ENCODE data around the gene ABCA4. TPM values are rescaled to one million over a fixed set of nuclear protein-coding genes. Genes with fewer than 3 reads are reported as not detected.

ABCA4 gene
- total RNA-seq, 5 donors from 2014 or later (not counting 1 experiment from before 2014, with no cell fraction given): not detected

- ChIA-PET CTCF (no interaction called here), POLR2A (no interaction called here)
- Histone ChIP-seq H3K27me3 (replicated peaks in 1 of 2; ENCODE audit: control insufficient read depth in 2 of 2, extremely low read depth in 1 of 2, insufficient read depth in 2 of 2, low read length in 1 of 2) (peaks cover 3 to 28% of the 10 kb centered on the region in 2 experiments), H3K9me3 (no peaks in the 10 kb centered on the region), H3K36me3 (ENCODE audit: control insufficient read depth in 2 of 2, extremely low read depth in 1 of 2, insufficient read depth in 1 of 2, low read length in 1 of 2) (no peaks in the 10 kb centered on the region), H3K4me3 (ENCODE audit: control insufficient read depth in 1 of 2, extremely low read depth in 1 of 2, low read length in 1 of 2) (no peak overlapping the region), H3K4me1 (ENCODE audit: control insufficient read depth in 1 of 2, extremely low read depth in 1 of 2, insufficient read depth in 2 of 2, low read length in 2 of 2) (peaks cover 3 to 5% of the 10 kb centered on the region in 2 experiments), H3K27ac (ENCODE audit: low read length) (no peak overlapping the region)
- Mint-ChIP-seq H3K4me1 (peaks cover 0 to 9% (median 5%) of the 10 kb centered on the region in 3 donors), H3K4me3 (no peak overlapping the region), H3K27ac (no peak overlapping the region), H3K9me3 (no peaks in the 10 kb centered on the region), H3K27me3 (peaks cover 18 to 22% of the 10 kb centered on the region in 2 donors), H3K36me3 (no peaks in the 10 kb centered on the region)
- no peak for ATAC-seq (replicated peaks in 1 of 4)
- WGBS (ENCODE audit: insufficient coverage): 60% methylated on average over 12 of the region's 15 CpGs
- DNase-seq: no peak
Observed at GRCh38 chr1:94101613-94102525, 19.1 kb downstream of the ABCA4 start.

DNA sequence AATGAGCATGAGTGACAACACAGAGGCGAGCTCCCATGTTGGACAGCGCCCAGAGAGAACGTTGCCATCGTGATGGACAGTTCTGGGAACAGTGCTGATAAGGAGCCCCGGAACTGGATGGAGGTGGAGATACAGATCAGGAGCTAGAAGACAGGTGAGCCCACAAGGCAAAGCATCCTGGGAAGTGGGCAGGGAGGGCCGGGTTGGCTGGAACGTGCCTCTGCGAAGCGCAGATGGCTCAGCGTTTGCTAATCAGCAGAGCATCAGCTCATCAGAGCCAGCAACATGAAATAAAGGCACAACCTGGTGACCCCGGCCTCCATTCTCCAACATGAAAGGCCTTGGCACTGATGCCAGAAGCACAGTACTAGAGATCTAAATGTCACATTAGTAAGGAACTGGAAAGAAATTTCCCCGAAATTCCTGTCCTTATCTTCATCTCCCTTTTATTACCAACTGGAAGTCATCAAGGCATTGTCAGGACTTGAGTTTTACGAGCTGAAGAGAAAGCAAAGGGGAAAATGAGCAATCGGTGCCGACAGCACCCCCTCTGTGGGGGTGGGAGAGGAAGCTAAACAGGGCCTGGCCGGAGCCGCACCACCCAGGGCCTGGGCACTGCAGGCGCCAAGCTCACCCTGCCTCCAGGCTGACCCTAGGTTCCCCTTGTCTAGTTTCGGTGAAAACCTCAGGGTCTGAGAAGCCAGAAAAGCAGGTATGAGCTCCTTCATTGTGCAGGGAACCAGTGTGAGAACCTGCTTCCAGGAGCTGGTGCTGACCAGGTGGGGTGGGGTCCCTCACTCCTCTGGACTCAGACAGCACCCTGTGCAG is 19.9 kb downstream of the ABCA4 start:
- 91% methylated on average over 15 of the region's 19 CpGs for WGBS (ENCODE audit: insufficient coverage)
- POLR2A ChIA-PET: no interaction called here
- Mint-ChIP-seq H3K9me3 (no peaks in the 10 kb centered on the region), H3K27ac (no peak overlapping the region), H3K36me3 (no peaks in the 10 kb centered on the region), H3K4me1 (peaks cover 0 to 9% (median 2%) of the 10 kb centered on the region in 3 donors), H3K27me3 (peaks cover 18 to 21% of the 10 kb centered on the region in 2 donors), H3K4me3 (no peak overlapping the region)
- ATAC-seq (replicated peaks in 1 of 4) (no peak), DNase-seq (no peak)
- H3K27ac ChIP-seq (ENCODE audit: low read length): no peak overlapping the region
- no peak overlapping the region for H3K4me3 ChIP-seq (ENCODE audit: control insufficient read depth in 1 of 2, extremely low read depth in 1 of 2, low read length in 1 of 2)
- CTCF ChIA-PET: no interaction called here
- peaks cover 3 to 5% of the 10 kb centered on the region in 2 experiments for H3K4me1 ChIP-seq (ENCODE audit: control insufficient read depth in 1 of 2, extremely low read depth in 1 of 2, insufficient read depth in 2 of 2, low read length in 2 of 2)
- no peaks in the 10 kb centered on the region for H3K9me3 ChIP-seq
- peaks cover 3 to 26% of the 10 kb centered on the region in 2 experiments for H3K27me3 ChIP-seq (replicated peaks in 1 of 2; ENCODE audit: control insufficient read depth in 2 of 2, extremely low read depth in 1 of 2, insufficient read depth in 2 of 2, low read length in 1 of 2)
- no peaks in the 10 kb centered on the region for H3K36me3 ChIP-seq (ENCODE audit: control insufficient read depth in 2 of 2, extremely low read depth in 1 of 2, insufficient read depth in 1 of 2, low read length in 1 of 2)

DNA sequence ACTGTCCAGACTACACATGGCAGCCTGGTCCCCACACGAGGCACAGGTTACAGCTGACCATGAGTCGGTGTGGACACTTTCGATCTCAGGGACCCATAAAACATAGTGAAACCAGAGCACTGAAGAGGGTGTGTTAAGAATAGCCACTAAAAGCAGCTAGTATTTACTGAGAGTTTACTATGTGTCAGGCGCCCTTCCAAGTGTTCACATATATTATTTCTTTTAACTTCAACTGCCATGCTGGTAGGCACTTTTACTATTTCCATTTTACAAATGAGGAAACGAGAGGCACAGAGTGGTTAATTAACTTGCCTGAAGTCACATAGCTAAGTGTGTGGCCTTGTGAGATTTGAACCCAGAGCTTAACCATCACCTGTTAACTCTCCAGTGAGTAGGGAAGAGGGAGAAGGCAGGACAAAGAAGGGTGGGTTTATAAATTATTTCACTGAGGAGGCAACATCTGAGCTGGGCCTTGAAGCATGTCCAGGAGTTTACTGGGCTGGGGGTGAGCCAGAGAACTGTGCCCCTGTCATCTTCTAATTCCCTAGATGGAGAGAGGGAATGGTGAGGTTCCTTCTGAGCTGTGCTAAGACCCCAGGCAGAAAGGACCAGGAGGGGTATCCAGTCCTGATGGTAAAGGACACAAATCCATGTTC is 20.7 kb downstream of the ABCA4 start:
- ChIA-PET POLR2A (no interaction called here), CTCF (no interaction called here)
- H3K36me3 Mint-ChIP-seq: no peaks in the 10 kb centered on the region
- H3K4me3 Mint-ChIP-seq: no peak overlapping the region
- no CpG with 5 or more reads among the region's 5 CpGs for WGBS (ENCODE audit: insufficient coverage)
- no peak overlapping the region for H3K27ac Mint-ChIP-seq
- H3K27ac ChIP-seq (ENCODE audit: low read length): no peak overlapping the region
- no peak for DNase-seq
- no peaks in the 10 kb centered on the region for H3K36me3 ChIP-seq (ENCODE audit: control insufficient read depth in 2 of 2, extremely low read depth in 1 of 2, insufficient read depth in 1 of 2, low read length in 1 of 2)
- H3K4me1 ChIP-seq (ENCODE audit: control insufficient read depth in 1 of 2, extremely low read depth in 1 of 2, insufficient read depth in 2 of 2, low read length in 2 of 2): no peaks in the 10 kb centered on the region
- H3K4me3 ChIP-seq (ENCODE audit: control insufficient read depth in 1 of 2, extremely low read depth in 1 of 2, low read length in 1 of 2): no peak overlapping the region
- no peak for ATAC-seq (replicated peaks in 1 of 4)
- H3K9me3 ChIP-seq: no peaks in the 10 kb centered on the region
- H3K27me3 ChIP-seq (replicated peaks in 1 of 2; ENCODE audit: control insufficient read depth in 2 of 2, extremely low read depth in 1 of 2, insufficient read depth in 2 of 2, low read length in 1 of 2): peaks cover 3 to 25% of the 10 kb centered on the region in 2 experiments
- peaks cover 0 to 8% (median 0%) of the 10 kb centered on the region in 3 donors for H3K4me1 Mint-ChIP-seq
- H3K27me3 Mint-ChIP-seq: peaks cover 20 to 21% of the 10 kb centered on the region in 2 donors
- no peaks in the 10 kb centered on the region for H3K9me3 Mint-ChIP-seq

DNA sequence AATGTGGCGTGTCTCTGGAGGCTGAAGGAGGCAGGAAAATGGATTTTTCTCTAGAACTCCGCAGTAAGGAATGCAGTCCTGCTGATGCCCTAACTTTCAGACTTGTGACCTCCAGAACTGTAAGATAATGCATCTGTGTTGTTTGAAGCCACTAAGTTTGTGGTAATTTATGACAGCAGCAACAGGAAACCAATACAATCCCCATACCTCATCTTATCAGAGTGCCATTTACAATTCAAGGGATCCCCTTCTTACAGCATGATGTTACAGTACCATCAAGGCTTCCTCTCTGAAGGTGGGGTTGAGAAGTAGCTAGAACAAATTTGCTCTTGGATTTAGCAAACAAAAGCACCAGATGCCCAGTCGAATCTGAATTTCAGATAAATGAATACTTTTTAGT is 21.6 kb downstream of the ABCA4 start:
- Histone ChIP-seq H3K4me3 (ENCODE audit: control insufficient read depth in 1 of 2, extremely low read depth in 1 of 2, low read length in 1 of 2) (no peak overlapping the region), H3K4me1 (ENCODE audit: control insufficient read depth in 1 of 2, extremely low read depth in 1 of 2, insufficient read depth in 2 of 2, low read length in 2 of 2) (no peaks in the 10 kb centered on the region), H3K9me3 (no peaks in the 10 kb centered on the region), H3K27ac (ENCODE audit: low read length) (no peak overlapping the region), H3K36me3 (ENCODE audit: control insufficient read depth in 2 of 2, extremely low read depth in 1 of 2, insufficient read depth in 1 of 2, low read length in 1 of 2) (no peaks in the 10 kb centered on the region), H3K27me3 (replicated peaks in 1 of 2; ENCODE audit: control insufficient read depth in 2 of 2, extremely low read depth in 1 of 2, insufficient read depth in 2 of 2, low read length in 1 of 2) (peaks cover 0 to 18% of the 10 kb centered on the region in 2 experiments)
- no peak for DNase-seq
- ChIA-PET POLR2A (interaction anchor here in 1 of 2 donors (0.6 kb wide), 1 partner anchor 608 kb away, joined by 4 read pairs; no protein-coding TSS in a partner anchor), CTCF (no interaction called here)
- no peaks in the 10 kb centered on the region for H3K9me3 Mint-ChIP-seq
- peaks cover 11 to 14% of the 10 kb centered on the region in 2 donors for H3K27me3 Mint-ChIP-seq
- WGBS (ENCODE audit: insufficient coverage): no CpG with 5 or more reads among the region's 3 CpGs
- ATAC-seq (replicated peaks in 1 of 4): no peak
- no peaks in the 10 kb centered on the region for H3K36me3 Mint-ChIP-seq
- no peak overlapping the region for H3K27ac Mint-ChIP-seq
- no peaks in the 10 kb centered on the region for H3K4me1 Mint-ChIP-seq
- no peak overlapping the region for H3K4me3 Mint-ChIP-seq

DNA sequence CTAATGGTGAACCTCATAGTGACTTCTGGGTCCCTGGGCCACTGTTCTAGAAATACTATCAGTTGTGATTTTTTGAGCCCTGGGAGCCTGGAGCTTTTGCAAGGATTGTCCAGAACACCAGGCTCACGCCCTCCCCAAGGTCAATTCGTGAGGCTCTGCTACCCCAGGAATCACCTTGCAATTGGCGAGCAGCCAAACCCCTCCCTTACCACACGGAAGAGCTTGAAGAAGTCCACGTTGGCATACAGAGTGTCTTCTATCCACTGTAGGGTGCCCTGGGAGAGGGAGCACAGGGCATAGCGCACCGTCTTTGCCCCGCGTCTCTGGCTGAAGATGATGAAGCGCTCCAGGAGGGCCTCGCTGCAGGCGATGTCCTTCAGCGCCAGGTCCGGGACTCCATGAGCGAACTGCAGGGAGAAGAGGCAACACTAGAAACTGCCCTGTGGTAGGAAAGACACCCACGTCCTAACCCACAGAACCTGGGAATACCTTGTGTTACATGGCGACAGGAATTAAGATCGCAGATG is 22.3 kb downstream of the ABCA4 start:
- WGBS (ENCODE audit: insufficient coverage): 96% methylated on average over 14 of the region's 18 CpGs
- Histone ChIP-seq H3K27me3 (replicated peaks in 1 of 2; ENCODE audit: control insufficient read depth in 2 of 2, extremely low read depth in 1 of 2, insufficient read depth in 2 of 2, low read length in 1 of 2) (peaks cover 0 to 12% of the 10 kb centered on the region in 2 experiments), H3K4me1 (ENCODE audit: control insufficient read depth in 1 of 2, extremely low read depth in 1 of 2, insufficient read depth in 2 of 2, low read length in 2 of 2) (no peaks in the 10 kb centered on the region), H3K9me3 (no peaks in the 10 kb centered on the region), H3K36me3 (ENCODE audit: control insufficient read depth in 2 of 2, extremely low read depth in 1 of 2, insufficient read depth in 1 of 2, low read length in 1 of 2) (no peaks in the 10 kb centered on the region), H3K4me3 (ENCODE audit: control insufficient read depth in 1 of 2, extremely low read depth in 1 of 2, low read length in 1 of 2) (no peak overlapping the region), H3K27ac (ENCODE audit: low read length) (no peak overlapping the region)
- Mint-ChIP-seq H3K4me1 (no peaks in the 10 kb centered on the region), H3K27ac (no peak overlapping the region), H3K9me3 (no peaks in the 10 kb centered on the region), H3K36me3 (no peaks in the 10 kb centered on the region), H3K27me3 (peaks cover 10 to 14% of the 10 kb centered on the region in 2 donors), H3K4me3 (no peak overlapping the region)
- no peak for DNase-seq
- ATAC-seq (replicated peaks in 1 of 4): no peak
- ChIA-PET POLR2A (interaction anchor here in 1 of 2 donors (0.6 kb wide), 1 partner anchor 607 kb away, joined by 4 read pairs; no protein-coding TSS in a partner anchor), CTCF (no interaction called here)

Measured in T-cell (primary cell).